ENCODE data around the gene PNPLA2. TPM values are rescaled to one million over a fixed set of nuclear protein-coding genes. Genes with fewer than 3 reads are reported as not detected.

The PNPLA2 gene
- 51.4 and 52.8 TPM in 2 replicates for total RNA-seq

DNA sequence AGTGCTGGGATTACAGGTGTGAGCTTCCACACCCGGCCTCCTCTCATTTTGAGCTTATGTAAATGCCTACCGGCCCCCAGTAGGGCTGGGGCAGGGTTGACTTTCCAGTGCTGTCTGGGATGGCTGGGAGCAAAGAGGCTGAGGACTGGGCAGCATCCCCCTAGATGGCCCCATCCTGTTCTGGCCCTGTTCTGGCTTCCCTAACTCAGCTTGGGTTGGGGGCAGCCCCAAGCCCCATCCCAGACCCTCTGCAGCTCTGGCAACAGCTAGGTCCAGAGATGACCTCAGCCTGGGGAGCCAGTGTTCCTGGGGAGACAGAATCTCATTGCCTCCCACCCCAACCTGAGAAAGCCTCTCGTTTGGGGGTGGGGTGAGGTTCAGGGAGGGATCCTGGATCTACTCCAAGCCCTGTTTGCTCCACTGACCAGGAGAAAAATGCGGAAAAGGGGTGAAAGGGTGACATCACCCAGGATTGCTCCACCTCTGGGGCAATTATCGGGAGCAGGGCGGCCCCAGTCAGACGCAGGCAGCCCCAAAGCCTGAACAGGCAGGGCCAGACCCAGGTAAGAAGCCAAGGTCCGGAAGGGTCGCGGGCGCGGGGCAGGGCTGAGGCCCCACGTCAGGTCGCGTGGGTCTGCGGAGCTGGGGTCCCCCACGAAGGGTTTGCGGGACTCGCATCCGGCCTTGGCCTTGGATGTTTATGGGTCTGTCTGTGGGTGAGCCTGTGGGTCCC, at the start of gene PNPLA2:
Gene PNPLA2, plus strand, starts transcription at position 519 of the 733 bp plus-strand sequence. CDS start 805 bp downstream, outside the sequence.

GRCh38 chr11:777288-778255, 41.1 kb upstream of the PNPLA2 start, which contains the start of gene GATD1:
GATD1 (minus strand) TSS chr11:777487; CDS start chr11:777462, 25 bp downstream.

GRCh38 chr11:789943-790342, 28.8 kb upstream of the PNPLA2 start, which contains the start of gene CEND1:
CEND1 (minus strand) TSS chr11:790090; CDS start chr11:788576, 1,514 bp downstream.

DNA sequence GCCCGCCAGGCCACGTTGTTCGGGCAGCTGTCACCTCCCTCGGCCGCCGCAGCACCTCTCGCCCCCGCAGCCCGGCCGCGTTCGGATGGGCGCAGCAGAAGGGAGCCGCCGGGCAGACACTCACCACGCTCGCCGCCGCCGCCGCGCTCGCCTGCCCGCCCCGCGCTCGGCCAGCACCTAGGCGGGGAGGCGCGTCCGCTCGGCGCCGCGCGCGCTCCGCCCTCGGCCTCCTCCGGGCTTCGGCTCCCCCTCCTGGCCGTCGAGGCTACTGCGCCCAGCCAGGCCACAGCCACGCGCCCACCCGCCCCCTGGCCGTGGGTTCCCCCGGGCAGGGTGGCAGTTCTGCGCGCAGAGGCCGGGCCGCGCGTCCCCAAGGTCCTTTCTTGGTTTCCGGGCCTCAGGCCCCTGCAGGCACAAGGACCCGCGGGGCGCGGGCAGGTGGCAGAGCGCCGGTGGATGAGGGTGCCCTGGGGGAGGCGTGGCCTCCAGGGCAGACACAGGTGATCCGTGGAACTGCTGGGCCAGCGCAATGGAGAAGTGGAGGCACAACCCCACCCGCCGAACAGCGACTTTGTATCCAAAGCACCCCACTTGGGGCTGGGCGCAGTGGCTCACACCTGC, 20.5 kb upstream of the PNPLA2 start, which contains the start of gene SLC25A22:
Gene SLC25A22, minus strand, starts transcription at position 189 of the 621 bp plus-strand sequence. CDS start 3,275 bp downstream, outside the sequence.

DNA sequence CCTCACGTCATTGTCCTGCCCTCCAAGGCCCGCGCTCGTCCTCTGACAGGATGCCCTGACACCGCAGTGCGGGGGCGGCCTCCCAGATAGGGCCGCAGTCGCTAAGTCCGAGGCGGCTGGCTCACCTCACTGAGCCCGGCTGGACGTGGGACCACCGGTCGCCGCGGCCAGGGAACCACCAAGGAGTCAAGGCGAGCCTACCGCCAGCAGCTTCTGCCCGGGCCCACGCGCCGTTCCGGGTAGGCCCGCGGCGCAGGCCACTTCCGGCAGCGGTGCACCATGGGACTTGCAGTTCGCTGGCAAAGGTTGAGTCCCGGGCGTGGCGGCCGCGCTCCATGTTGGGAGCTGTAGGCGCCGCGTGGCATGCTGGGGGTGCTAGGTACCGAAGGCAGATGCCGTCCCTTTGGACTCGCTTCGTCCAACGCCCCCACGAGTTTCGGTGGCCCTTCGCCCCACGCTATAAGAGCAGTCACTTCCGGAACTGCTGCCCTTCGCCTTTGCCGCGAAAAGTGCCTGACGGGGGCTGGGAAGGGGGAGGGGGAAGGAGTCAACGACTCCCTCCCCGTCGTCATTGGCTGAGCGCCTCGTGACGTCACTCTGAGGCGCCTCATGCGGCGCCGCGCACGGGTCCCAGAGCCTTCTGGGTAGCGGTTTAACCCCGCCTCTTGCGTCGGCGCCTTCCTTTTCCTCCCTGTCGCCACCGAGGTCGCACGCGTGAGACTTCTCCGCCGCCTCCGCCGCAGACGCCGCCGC, 9.3 kb upstream of the PNPLA2 start, which contains the start of gene RPLP2:
Gene RPLP2, plus strand, starts transcription at position 681 of the 753 bp plus-strand sequence. CDS start 268 bp downstream, outside the sequence.

DNA sequence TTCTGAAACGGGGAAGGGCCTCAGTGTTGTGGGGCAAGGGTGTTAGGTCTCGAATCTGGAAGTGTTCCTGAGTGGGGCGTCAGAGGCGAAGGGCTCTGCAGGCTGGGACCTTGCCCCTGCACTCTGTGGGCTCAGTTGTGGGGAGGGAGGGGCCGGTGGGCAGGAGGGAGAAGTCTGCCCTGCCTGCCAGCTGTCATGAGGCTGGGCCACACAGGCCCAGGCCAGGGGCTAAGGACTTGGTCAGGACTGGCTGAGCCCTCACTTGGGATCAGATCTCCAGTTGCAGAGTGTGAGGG, 9.1 kb downstream of the PNPLA2 start, which contains the start of gene CRACR2B:
Gene CRACR2B, plus strand, starts transcription at position 23 of the 296 bp plus-strand sequence. CDS start 689 bp downstream, outside the sequence.

GRCh38 chr11:832529-833113, 13.9 kb downstream of the PNPLA2 start, which contains the start of gene CD151:
CD151 (plus strand) TSS chr11:832952; CDS start chr11:836070, 3,118 bp downstream.

GRCh38 chr11:842370-843002, 23.8 kb downstream of the PNPLA2 start, which contains the start of the genes POLR2L and TSPAN4:
POLR2L (minus strand) TSS chr11:842529; CDS start chr11:842508, 21 bp downstream.
TSPAN4 (plus strand) TSS chr11:842852; CDS start chr11:850305, 7,453 bp downstream.

Other genes with a start within 250 kb of the PNPLA2 start
- gene PHRF1, start 242.4 kb upstream of the PNPLA2 start, total RNA-seq = 18.3 and 22.4 TPM in 2 replicates
- gene IRF7, start 203.0 kb upstream of the PNPLA2 start, total RNA-seq = 11.3 and 14.7 TPM in 2 replicates
- not detected in 2 replicates for gene CDHR5, start 194.0 kb upstream of the PNPLA2 start, total RNA-seq
- not detected in 2 replicates for gene SCT, start 191.7 kb upstream of the PNPLA2 start, total RNA-seq
- not detected in 2 replicates for gene DRD4, start 181.6 kb upstream of the PNPLA2 start, total RNA-seq
- 20.6 and 23.9 TPM in 2 replicates for gene DEAF1, start 123.7 kb upstream of the PNPLA2 start, total RNA-seq
- 20.3 and 34.6 TPM in 2 replicates for gene TMEM80, start 123.1 kb upstream of the PNPLA2 start, total RNA-seq
- gene EPS8L2, start 112.7 kb upstream of the PNPLA2 start, total RNA-seq = 11.7 and 15.0 TPM in 2 replicates
- gene TALDO1, start 71.5 kb upstream of the PNPLA2 start, total RNA-seq = 184 and 216 TPM in 2 replicates
- 15.9 and 16.6 TPM in 2 replicates for gene GATD1, start 41.4 kb upstream of the PNPLA2 start, total RNA-seq
- 0.49 and 0.94 TPM in 2 replicates for gene CEND1, start 28.8 kb upstream of the PNPLA2 start, total RNA-seq
- gene SLC25A22, start 20.6 kb upstream of the PNPLA2 start, total RNA-seq = 15.4 and 34.4 TPM in 2 replicates
- 6.1 and 9.3 TPM in 2 replicates for gene PIDD1, start 13.7 kb upstream of the PNPLA2 start, total RNA-seq
- 563 and 660 TPM in 2 replicates for gene RPLP2, start 8.9 kb upstream of the PNPLA2 start, total RNA-seq
- gene CRACR2B, start 9.0 kb downstream of the PNPLA2 start, total RNA-seq = 1.1 and 1.7 TPM in 2 replicates
- gene CD151, start 14.0 kb downstream of the PNPLA2 start, total RNA-seq = 286 and 398 TPM in 2 replicates
- 77.8 and 107 TPM in 2 replicates for gene POLR2L, start 23.6 kb downstream of the PNPLA2 start, total RNA-seq
- gene TSPAN4, start 23.9 kb downstream of the PNPLA2 start, total RNA-seq = 207 and 222 TPM in 2 replicates
- gene CHID1, start 91.9 kb downstream of the PNPLA2 start, total RNA-seq = 110 and 127 TPM in 2 replicates
- gene AP2A2, start 107.0 kb downstream of the PNPLA2 start, total RNA-seq = 37.3 and 40.8 TPM in 2 replicates
- not detected in 2 replicates for gene MUC6, start 217.8 kb downstream of the PNPLA2 start, total RNA-seq